CD4-positive, alpha-beta T cell (primary cell): ENCODE measurements around the gene CATSPERZ. TPM values are rescaled to one million over a fixed set of nuclear protein-coding genes. Genes with fewer than 3 reads are reported as not detected.

Experiments
- ATAC-seq: fragments of 200-7000 bp; cut with Tn5 transposase; one replicate; pipeline ENCODE4 v1.10.0; 2022; ENCODE audit warnings: mild to moderate bottlenecking; ENCODE audit not compliant: poor library complexity
- CTCF ChIA-PET: fragments of 350-600 bp; sonication (Branson Sonifier 250); formaldehyde crosslinking; loops from one replicate; lab custom pipeline; 2021; ENCODE audit warnings: antibody characterized with exemption, inconsistent platforms; lab: Charles Lee
- POLR2A ChIA-PET: fragments of 350-600 bp; sonication (Branson Sonifier 250); formaldehyde crosslinking; loops from one replicate; lab custom pipeline; 2021; ENCODE audit warnings: antibody characterized with exemption, inconsistent platforms; lab: Charles Lee
- DNase-seq, 14 experiments: peaks; one replicate each; pipeline ENCODE4 v3.0.0-alpha.2; 2013 to 2020; ENCODE audit warnings: mixed read lengths in 2 of 14
- H3K27ac ChIP-seq, 2 donors: one replicate each; pipeline versions ENCODE4 v1.5.1 to v1.7.0; 2013; ENCODE audit warnings: low read length in 2 of 2, low read depth in 1 of 2, mild to moderate bottlenecking in 1 of 2
- H3K27me3 ChIP-seq, 2 experiments: 1 replicate in 1 of 2; 2 replicates in 1 of 2; pipeline versions ENCODE4 v1.6.1 to v1.7.0; 2013; ENCODE audit warnings: low read length in 2 of 2, control low read depth in 1 of 2, mild to moderate bottlenecking in 1 of 2, moderate library complexity in 1 of 2; ENCODE audit not compliant: insufficient read depth in 2 of 2, control insufficient read depth in 1 of 2
- H3K36me3 ChIP-seq: one replicate; pipeline ENCODE4 v1.6.1; 2013; ENCODE audit warnings: low read length, control low read depth; ENCODE audit not compliant: insufficient read depth
- H3K4me1 ChIP-seq: one replicate; pipeline ENCODE4 v1.6.1; 2013; ENCODE audit warnings: low read length, control low read depth; ENCODE audit not compliant: insufficient read depth
- H3K4me3 ChIP-seq: one replicate; pipeline ENCODE4 v1.5.1; 2013; ENCODE audit warnings: mild to moderate bottlenecking, low read length, moderate library complexity
- H3K9me3 ChIP-seq, 2 experiments: 1 replicate in 1 of 2; 2 replicates in 1 of 2; pipeline versions ENCODE4 v1.6.1 to v1.7.0; 2013; ENCODE audit warnings: low read length in 2 of 2, mild to moderate bottlenecking in 2 of 2, control low read depth in 1 of 2, moderate library complexity in 1 of 2; ENCODE audit not compliant: control insufficient read depth in 1 of 2, insufficient read depth in 1 of 2
- H3K27ac Mint-ChIP-seq: one replicate; pipeline ENCODE4 v1.8.0; 2020; ENCODE audit warnings: mixed read lengths
- H3K27me3 Mint-ChIP-seq: one replicate; pipeline ENCODE4 v1.8.0; 2021; ENCODE audit warnings: mixed read lengths
- H3K36me3 Mint-ChIP-seq: one replicate; pipeline ENCODE4 v1.8.0; 2021; ENCODE audit warnings: low read depth, mixed read lengths
- H3K4me1 Mint-ChIP-seq: one replicate; pipeline ENCODE4 v1.8.0; 2021; ENCODE audit warnings: low read depth, mixed read lengths
- H3K4me3 Mint-ChIP-seq: one replicate; pipeline ENCODE4 v1.8.0; 2020; ENCODE audit warnings: mild to moderate bottlenecking, mixed read lengths
- H3K9me3 Mint-ChIP-seq: one replicate; pipeline ENCODE4 v1.8.0; 2020; ENCODE audit warnings: mixed read lengths
- CTCF ChIP-seq: fragments of 200-600 bp; IDR thresholded peaks from one replicate; pipeline ENCODE4 v1.8.0; 2022; ENCODE audit warnings: antibody characterized with exemption, mild to moderate bottlenecking
- intact Hi-C, 2 experiments: fragments of 100-400 bp; cut with DNase I in 1 of 2; cut with micrococcal nuclease in 1 of 2; formaldehyde crosslinking; loops; one replicate each; pipeline versions ENCODE4 v1.15.1 to v1.9.0; 2023 to 2025; cut with DNase I, micrococcal nuclease
- total RNA-seq, 174 experiments: library from RNA in 2 of 174; stranded (reverse) in 2 of 174; gene quantifications; one replicate each; pipeline ENCODE4 v1.2.3 and lab custom pipeline; 2021 to 2026

Gene CATSPERZ
- total RNA-seq, 2 experiments from 2014 or later, result not detected

- peaks cover 37% of the 10 kb centered on the region for H3K36me3 Mint-ChIP-seq
- DNase-seq (no peak), ATAC-seq (no peak)
- H3K36me3 ChIP-seq, result peaks cover 28% of the 10 kb centered on the region
- peak overlapping the region; percentile 53 for H3K27ac Mint-ChIP-seq
- TF ChIP-seq CTCF, result no peak
- H3K4me1 Mint-ChIP-seq, result peaks cover 29% of the 10 kb centered on the region
- CTCF ChIA-PET, result no interaction called here
- no peak overlapping the region for H3K4me3 ChIP-seq
- H3K4me1 ChIP-seq, result peaks cover 23% of the 10 kb centered on the region
- POLR2A ChIA-PET, result interaction anchor here (0.7 kb wide), 1 partner anchor 25 kb away, joined by 3 read pairs; no protein-coding TSS in a partner anchor
- H3K4me3 Mint-ChIP-seq, result peak overlapping the region; percentile 58
- no peaks in the 10 kb centered on the region for H3K9me3 ChIP-seq
- H3K9me3 Mint-ChIP-seq, result no peaks in the 10 kb centered on the region
- H3K27ac ChIP-seq, result no peak overlapping the region
- no peaks in the 10 kb centered on the region for H3K27me3 ChIP-seq
- no peaks in the 10 kb centered on the region for H3K27me3 Mint-ChIP-seq
- intact Hi-C loops, result no loop called here
These were observed 12.8 kb downstream of the CATSPERZ start for GRCh38 chr11:64312947-64313346.

GRCh38 chr11:64313491-64314145, 13.5 kb downstream of the CATSPERZ start:
- Histone ChIP-seq H3K27ac (no peak overlapping the region), H3K36me3 (peaks cover 28% of the 10 kb centered on the region), H3K9me3 (no peaks in the 10 kb centered on the region), H3K4me1 (peaks cover 29% of the 10 kb centered on the region), H3K27me3 (no peaks in the 10 kb centered on the region), H3K4me3 (no peak overlapping the region)
- ChIA-PET POLR2A (interaction anchor here (0.7 kb wide), 1 partner anchor 24 kb away, joined by 3 read pairs; no protein-coding TSS in a partner anchor), CTCF (no interaction called here)
- DNase-seq (peak in 1 of 14 experiments; percentile 34), ATAC-seq (no peak)
- peak overlapping the region; percentile 53 for H3K27ac Mint-ChIP-seq
- peaks cover 44% of the 10 kb centered on the region for H3K36me3 Mint-ChIP-seq
- H3K9me3 Mint-ChIP-seq, result no peaks in the 10 kb centered on the region
- H3K4me3 Mint-ChIP-seq, result no peak overlapping the region
- intact Hi-C loops, result no loop called here
- H3K4me1 Mint-ChIP-seq, result peaks cover 33% of the 10 kb centered on the region
- TF ChIP-seq CTCF, result no peak
- no peaks in the 10 kb centered on the region for H3K27me3 Mint-ChIP-seq

- H3K27me3 Mint-ChIP-seq, result no peaks in the 10 kb centered on the region
- POLR2A ChIA-PET, result no interaction called here
- CTCF ChIA-PET, result no interaction called here
These were observed 14.1 kb downstream of the CATSPERZ start for GRCh38 chr11:64314146-64314804.

More at GRCh38 chr11:64314146-64314804, 14.1 kb downstream of the CATSPERZ start:
- Histone ChIP-seq H3K4me1 (peaks cover 36% of the 10 kb centered on the region), H3K4me3 (no peak overlapping the region), H3K27me3 (no peaks in the 10 kb centered on the region), H3K36me3 (peaks cover 28% of the 10 kb centered on the region), H3K9me3 (no peaks in the 10 kb centered on the region), H3K27ac (no peak overlapping the region)
- H3K36me3 Mint-ChIP-seq, result peaks cover 48% of the 10 kb centered on the region
- ATAC-seq (no peak), DNase-seq (no peak)
- peaks cover 38% of the 10 kb centered on the region for H3K4me1 Mint-ChIP-seq
- intact Hi-C loops, result no loop called here
- H3K9me3 Mint-ChIP-seq, result no peaks in the 10 kb centered on the region
- peak overlapping the region; percentile 38 for H3K4me3 Mint-ChIP-seq
- no peak overlapping the region for H3K27ac Mint-ChIP-seq
- TF ChIP-seq CTCF, result no peak
